Fibroblast of skin of scalp (primary cell): Measurements from ENCODE around the gene NAA35. TPM values are rescaled to one million over a fixed set of nuclear protein-coding genes. Genes with fewer than 3 reads are reported as not detected.
A peak's percentile ranks its signal among the peaks of the same experiment; 100 is the strongest.
"Not testable (repeated sequence)": the region's sequence is repeated elsewhere in the genome, so short reads cannot be mapped to it uniquely, and the experiment has no call there.

ENCODE experiments used
- DNase-seq: peaks from one replicate; pipeline ENCODE4 v3.0.0-alpha.2; 2013
- polyA plus RNA-seq, 2 experiments: library from polyadenylated mRNA; unstranded; fragments of 120-200 nt; gene quantifications; one replicate each; pipeline ENCODE4 v1.2.1, GENCODE V29; 2013; ENCODE audit not compliant: insufficient read length in 2 of 2

Gene NAA35
- 15.2 TPM for polyA plus RNA-seq (2013, experiment 1 of 2; ENCODE audit: insufficient read length)
- polyA plus RNA-seq (2013, experiment 2 of 2; ENCODE audit: insufficient read length) = 17.2 TPM

DNA sequence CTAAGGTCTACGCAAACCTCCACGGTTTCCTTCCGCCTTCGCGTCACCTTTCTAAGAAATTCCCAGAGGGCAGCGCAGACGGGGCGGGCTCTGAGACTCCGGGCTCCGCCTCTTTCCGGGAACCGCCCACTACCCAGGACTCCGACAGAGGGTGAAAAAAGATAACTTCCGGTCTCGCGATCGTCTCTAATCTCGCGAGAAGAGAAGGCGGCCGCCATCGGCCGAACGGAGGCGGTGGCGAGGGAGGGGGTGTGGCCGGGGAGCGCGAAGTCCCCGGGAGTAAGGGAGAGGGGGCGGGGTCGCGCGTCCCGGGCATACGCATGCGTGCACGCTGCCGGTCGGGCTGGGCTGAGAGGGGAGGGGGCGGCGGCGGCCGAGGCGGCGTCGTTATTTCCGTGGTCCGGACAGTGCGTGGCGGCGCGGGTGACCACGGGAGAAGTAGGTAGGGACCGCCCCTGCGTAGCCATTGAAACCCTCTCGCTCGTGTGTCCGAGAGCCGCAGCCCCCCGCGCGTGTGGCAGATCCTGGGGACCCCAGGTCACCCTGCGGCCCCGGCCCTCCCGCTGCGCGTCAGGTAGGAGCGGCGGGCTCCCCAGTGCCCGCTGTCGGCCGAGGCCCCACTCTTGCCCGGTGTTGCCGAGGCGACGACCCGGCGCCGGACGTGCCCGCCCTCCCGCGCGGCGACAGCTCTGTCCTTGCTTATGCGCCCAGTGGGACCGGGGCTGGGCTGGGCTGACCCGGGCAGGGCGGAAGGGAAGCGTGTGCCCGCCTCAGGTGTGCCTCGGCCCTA lies at the start of gene NAA35:
TSS of gene NAA35 (plus strand) at position 315 of the 790 bp plus-strand sequence. CDS start 1,014 bp downstream, outside the sequence.
- peak; percentile 98 for DNase-seq

DNA sequence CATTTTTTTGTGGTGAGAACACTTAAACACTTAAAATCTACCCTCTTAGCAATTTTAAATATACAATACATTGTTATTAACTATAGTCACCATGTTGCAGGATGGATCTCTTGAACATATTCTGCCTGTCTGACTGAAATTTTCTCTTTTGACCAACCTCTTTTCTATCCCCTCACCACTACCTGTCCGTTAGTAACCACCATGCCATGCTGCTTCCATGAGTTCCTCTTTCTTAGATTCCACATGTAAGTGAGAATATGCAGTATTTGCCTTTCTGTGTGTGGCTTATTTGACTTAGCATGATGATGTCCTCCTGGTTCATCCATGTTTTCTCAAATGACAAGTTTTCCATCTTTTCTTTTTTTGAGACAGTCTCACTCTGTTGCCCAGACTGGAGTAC lies 48.5 kb upstream of the NAA35 start:
- no peak for DNase-seq

DNA sequence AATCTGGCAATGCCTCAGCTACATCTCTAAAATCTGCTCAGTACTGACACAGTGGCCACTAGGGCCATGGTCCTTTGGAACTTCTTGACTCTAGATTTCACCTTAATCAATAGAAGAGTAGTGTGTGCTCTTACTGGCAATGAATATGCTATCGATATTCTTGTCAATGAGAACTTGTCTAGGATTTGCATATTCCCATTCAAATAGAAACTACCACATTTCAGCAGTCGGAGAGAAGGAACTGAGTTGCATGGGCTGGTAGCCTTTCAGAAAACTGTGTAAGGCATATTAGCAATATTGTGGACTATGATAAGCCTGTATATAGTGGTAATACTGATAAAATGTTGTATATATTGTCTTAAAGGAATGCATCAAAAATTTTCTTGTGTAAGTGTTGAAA lies 45.3 kb upstream of the NAA35 start:
- no peak for DNase-seq

DNA sequence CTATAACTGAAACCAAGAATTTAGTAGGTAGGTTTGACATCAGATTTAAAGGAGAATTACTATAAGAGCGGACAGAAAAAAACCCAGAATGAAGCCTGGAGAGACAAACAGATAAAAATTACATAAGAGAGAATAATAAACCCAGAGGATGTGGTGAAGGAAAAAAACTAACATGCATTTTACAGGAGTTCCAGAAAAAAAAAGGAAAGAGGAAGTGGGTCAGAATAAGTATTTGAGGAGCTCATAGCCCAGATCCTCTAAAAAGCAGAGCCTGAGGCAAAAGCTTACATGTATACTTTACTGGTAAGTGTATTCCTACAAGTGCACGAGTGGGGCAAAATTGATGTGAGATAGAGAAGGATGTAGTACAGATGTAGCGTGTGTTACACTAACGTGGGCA lies 43.1 kb upstream of the NAA35 start:
- no peak for DNase-seq

DNA sequence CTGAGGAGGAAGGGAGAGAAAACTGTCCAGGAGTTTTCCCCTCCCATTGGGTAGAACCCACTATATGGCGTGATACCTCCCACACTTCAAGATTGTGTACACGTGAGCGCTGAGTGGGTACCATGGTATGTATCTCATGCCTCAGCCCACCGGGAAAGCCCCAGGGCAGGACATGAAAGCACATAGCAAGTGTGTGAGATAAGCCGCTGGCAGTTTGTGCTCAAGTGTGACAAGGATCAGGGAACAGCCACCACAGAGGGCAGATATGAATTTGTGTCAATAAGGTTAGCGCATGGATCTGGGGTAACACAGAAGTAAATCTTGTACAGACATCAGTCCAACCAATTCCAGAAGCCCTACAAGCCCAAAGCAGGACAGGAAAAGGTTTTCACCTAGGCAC lies 42.6 kb upstream of the NAA35 start:
- DNase-seq = no peak

DNA sequence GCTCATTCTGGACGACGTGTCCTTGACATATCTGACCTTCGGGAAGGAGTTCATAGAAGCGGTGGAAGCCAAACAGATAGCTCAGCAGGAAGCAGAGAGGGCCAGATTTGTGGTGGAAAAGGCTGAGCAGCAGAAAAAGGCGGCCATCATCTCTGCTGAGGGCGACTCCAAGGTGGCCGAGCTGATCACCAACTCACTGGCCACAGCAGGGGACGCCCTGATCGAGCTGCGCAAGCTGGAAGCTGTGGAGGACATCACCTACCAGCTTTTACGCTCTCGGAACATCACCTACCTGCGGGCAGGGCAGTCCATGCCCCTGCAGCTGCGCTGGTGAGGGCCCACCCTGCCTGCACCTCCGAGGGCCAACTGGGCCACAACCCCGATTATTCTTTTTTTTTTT lies 41.6 kb upstream of the NAA35 start:
- DNase-seq = no peak

DNA sequence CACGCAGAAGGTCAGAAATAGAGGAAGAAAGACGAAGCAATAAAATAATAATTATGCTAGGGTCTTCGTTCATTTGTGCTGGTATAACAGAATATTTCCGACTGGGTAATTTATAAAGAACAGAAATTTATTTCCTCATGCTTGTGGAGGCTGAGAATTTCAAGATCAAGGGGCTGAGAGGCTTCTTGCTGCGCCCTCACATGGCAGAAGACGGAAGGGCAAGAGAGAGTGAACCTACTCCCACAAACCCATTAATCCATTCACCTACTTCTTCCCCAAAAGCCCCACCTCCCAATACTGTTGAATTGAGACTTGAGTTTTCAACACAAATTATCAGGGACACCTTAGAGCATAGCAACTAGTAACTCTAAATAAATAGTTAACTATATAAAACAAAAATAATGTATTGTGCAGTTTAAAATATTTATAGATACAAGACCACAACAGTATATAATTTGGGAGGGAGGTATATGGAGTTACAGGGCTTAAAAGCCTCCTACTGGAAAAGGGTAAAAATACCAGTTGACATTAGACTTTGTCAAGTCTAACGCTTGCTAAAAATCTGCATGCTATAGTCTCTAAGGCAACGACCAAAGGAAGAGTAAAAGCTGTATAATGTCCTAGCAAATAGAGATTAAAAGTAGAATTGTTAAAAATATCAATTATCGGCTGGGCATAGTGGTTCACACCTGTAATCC lies 40.3 kb upstream of the NAA35 start:
- peak; percentile 24 for DNase-seq

DNA sequence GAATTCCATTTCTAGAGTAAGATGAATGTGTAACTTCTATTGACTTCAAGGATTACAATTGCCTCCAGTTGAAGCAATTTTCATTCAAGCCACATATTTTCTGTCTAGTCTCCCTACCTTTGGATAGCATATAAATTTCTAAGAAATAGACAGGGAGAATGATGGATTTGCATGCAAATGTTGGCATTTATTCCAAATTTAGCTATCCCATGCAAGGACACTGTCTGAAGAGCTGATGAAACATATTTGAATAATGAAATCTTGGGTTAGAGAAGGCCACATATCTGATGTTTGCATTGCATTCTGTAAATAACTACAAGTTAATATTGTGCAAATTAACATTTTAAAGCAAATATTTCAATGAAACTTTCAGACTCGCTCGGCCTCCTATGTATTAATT lies 36.0 kb upstream of the NAA35 start:
- no peak for DNase-seq

DNA sequence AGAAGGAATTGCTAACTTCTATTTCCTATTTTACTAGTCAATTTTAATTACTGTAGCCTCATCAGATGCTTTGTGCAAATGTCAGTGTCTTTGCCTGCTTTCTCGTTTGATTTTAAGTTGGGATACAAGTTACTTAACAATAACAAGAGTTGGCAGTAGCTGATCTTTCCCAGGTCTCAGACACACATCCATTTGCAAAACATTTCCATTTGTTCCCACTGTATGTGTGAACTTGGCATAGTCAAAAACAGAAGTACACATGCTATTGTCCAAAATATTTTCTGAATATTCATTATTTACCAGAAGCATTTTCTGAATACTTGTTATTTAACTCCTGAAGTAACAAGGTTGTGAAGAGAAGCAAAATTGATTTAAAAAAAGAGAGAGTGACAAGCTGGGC lies 35.0 kb upstream of the NAA35 start:
- DNase-seq = no peak

DNA sequence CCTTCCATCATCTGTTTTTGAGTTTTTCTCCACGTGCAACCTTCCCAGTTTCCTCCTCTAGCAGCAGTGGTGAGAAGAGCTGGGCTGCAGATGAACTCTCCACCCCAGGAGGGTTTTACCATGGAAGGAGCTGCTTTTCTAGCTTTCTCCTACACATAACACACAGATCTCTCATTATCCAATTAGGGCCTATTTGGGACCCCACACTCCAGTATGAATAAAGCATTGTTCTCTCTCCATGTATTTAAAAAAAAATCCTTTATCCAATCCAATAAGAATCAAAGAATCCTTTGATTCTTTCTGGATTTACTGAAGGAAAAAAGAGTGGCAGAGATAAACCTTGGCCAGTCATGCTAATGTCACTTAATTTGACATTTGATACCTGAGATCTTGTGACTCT lies 31.6 kb upstream of the NAA35 start:
- no peak for DNase-seq

DNA sequence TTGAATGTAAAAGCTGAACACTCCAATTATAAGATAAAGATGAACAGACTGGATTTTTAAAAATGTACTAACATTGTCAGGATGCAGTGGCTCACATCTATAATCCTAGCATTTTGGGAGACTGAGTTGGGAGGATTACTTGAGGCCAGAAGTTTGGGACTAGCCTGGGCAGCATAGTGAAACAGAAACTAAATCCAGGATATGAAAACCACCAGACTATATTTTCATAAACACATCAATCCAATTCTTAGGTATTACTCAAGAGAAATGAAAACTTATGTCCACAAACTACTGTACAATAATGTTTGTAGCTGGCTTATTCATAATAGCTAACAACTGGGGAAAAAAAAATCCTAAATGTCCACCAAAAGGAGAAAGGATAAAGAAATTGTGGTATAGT lies 26.8 kb upstream of the NAA35 start:
- no peak for DNase-seq

DNA sequence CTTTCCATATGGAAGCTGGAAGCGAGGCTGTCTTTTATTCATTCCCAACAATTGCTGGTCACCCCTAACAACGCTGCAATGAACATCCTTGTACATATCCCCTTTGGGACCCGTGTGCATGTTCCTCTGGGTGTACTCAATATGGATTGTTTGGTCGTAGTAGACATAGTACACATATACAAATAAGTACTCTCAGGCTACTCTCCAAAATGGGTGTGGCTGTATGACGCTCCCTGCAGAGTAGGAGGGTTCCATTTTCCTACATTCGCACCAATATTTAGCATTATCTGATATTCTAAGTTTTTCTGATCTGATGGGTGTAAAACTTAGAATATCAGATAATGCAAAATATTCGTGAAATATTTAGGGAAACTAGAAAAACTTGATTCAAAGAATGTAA lies 23.2 kb upstream of the NAA35 start:
- no peak for DNase-seq

DNA sequence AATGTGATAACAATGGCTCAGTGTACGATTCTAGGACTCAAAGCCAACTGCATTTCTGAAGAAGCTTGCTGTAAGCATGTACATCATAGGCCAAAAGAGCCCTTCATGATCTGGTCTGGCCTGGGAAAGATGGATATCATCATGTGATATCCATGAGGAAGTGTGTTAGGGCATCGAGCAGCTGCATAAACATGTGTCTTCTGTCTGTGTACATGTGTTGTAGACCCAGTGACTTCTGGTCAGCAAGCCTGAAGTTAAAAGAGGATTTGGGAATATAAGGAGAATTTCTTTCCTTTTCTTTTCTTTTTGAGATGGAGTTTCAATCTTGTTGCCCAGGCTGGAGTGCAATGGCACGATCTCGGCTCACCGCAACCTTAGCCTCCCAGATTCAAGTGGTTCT lies 15.5 kb upstream of the NAA35 start:
- DNase-seq = no peak

DNA sequence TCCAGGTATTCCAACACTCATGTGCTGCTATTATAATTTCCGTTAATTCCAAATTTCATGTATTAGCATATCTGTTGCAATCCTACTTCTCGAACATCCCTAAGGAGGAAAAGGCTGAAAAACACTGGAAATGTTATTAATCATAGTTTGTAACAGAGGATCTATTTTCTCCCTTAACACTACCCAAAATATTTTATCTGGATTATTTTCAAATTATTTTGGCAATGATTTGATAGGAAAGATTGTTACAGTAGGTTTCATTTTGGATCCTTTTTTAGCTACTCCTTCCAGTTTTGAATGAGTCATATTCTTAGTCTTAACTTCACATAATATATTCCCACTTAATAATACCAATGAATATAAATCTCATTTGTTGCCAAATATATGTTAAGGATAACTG lies 13.9 kb upstream of the NAA35 start:
- DNase-seq = no peak

DNA sequence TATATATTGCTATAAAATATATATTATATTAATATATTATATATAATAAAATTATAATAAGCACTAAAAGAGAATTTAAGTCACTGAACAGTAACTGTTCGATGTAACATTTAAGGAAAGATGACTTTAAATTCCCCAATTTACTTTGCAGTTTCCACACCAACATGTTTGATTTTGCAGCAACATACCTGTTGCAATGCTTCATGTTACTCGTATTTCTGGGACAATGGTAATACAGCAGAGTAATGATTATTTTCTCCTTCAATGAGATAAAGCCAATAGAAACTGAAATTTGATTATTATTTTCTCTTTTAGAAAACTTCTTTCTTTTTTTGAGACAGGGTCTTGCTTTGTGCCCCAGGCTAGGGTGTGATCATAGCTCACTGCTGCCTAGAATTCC lies 9.5 kb upstream of the NAA35 start:
- DNase-seq = no peak

DNA sequence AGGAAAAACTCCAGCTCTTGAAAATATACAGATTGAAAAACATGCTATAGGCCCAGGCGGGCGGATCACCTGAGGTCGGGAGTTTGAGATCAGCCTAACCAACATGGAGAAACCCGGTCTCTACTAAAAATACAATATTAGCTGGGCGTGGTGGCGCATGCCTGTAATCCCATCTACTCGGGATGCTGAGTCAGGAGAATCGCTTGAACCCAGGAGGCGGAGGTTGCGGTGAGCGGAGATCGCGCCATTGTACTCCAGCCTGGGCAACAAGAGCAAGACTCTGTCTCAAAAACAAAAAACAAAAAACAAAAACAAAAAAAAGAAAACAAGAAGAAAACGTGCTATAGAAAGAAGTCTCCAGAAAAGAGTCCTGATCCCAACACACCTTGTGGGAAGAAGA lies 5.0 kb upstream of the NAA35 start:
- DNase-seq = not testable (repeated sequence)

DNA sequence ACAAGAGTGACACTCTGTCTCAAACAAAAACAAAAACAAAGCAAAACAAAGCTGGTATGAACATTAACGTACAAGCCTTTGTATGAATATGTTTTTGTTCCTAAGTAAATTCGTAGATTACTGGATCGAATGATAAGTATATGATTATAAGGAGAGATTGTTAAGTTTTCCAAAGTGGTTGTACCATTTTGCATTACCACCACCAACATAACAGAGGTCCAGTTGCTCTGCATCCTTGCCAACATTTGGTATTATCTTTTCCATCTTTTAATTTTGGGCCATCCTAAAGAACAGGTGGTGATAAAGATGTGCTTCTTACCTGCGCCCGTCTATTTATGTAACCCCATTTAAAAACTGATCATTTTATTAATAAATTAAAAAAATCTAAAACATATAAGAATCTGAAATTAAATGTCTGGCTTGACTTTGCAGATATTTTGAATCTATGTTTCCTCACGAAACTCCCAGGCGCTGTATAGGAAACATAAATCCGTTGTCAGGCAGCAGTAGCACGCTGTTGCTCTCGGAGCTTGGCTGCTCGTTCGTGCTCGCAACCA lies 593 bp upstream of the NAA35 start:
- DNase-seq = no peak

DNA sequence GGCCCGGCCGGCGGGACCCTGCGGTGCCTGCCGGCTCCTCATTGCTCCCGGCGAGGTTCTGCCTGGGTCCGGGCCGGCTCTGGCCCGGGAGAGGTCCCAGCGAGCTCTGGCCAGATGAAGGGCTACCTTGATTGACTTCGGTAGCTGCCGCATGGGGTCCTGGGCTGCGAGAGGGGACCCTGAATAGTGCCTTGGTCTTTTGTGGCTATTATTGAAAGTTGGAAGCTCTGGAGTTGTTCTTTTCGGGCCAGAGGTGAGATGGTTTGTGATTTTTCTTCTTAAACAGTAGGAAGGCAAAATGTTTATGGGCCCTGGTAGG lies 635 bp downstream of the NAA35 start:
- no peak for DNase-seq

DNA sequence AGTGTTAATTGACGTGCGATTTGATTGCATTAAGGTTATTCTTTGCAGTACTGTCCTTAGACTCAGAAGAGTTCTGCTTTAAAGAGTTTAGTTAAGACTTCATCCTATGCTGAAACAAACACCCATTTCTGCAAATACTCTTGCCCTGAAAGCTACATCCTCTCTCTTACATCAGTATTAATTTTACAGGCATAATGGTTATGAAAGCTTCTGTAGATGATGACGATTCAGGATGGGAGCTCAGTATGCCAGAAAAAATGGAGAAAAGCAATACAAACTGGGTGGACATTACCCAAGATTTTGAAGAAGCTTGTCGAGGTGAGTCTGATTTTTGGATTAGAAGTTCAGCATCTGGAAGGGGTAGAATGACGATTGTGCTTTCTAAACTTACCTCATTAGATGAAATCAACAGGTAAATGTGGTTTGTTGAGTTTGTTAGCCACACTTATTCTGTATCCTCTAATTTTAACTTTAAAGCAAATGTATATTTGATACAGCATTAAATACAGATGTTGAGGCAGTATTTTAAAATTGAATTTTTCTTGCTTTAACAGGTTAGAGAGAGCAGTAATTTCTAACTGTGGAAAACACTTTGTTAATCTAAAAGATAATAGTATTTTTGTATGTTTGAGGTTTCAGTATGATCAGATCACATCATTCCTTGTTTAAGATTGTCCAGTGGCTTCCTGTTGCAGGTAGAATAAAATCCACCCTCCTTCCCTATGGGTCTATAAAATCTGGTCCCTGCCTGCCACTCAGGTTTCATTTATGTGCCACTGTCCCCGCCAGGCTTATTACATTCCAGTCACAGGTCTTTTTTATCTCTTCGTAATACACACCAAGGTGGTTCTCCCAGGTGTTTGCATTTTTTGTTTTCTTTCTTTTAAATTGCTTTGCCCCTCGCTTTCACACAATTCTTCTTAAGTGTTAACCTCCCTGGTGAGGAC lies 1.3 kb downstream of the NAA35 start:
- DNase-seq = no peak

DNA sequence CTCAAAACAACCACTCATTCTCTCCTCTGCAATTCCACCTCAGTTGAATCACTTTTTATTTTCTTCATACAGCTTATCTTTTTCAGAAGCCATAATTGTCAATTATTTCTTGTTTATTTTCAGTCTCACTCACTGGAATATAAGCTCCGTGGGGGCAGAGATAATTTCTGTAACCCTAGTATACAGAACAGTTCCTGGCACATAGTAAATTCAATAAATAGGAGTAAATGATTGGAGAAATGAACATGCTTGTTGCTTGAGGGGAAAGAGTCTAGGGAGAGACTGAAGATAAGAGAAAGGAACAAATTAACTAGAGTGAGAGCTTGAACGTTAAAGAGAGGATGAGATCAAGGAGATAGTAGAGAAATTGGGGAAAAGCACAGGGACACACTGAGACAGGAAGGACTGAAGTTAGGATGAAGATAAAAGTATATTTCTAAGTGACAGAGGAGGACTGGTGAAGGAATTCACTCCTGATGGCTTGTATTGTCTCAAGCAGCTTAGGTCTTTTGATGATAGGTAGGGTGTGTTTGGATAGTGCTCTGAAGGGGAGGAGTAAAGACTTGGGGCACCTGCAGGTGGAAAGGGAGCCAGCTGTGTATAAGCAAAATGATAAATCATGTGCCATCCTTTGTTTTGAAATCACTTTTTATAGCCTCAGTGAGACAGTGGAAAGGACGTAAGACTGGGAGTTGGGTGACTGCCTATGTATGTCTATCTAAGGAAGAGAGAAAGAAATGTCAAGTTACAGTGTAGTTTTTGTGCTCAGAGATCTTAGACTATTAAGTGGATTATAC lies 2.2 kb downstream of the NAA35 start:
- no peak for DNase-seq

DNA sequence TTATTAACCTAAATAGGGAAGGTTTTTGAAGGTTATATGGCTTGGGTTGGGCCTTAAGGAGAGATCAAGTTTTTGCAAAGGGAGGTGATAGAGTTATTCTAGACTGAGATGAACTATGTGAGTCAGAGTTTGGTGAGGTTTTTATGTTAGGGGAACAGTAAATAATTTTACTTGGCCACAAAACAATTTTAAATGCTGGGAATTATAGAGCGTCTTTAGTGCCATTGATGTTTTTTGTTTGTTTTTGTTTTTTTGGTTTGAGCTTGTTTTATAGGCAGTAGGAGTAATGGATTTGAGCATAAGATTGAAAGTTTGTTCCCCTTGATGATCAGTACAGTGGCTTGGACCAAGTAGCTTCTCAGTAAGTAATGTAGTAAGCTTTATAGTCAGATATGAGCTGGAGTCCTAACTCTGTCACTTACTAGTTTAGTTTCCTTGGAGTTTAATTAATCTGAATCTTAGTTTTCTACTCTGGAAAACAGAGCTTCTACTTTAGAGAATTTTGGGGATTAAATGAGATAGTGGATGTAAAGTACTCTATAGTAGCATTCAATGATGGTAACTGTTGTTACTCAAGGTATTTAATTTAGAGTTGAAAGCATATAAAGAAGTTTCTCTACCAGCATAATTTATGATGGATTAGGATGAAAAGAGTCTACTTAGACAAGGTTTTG lies 2.9 kb downstream of the NAA35 start:
- no peak for DNase-seq
